Activated T-helper 1 cell treated with Interleukin-2 at 50 U/mL for 16 hours (primary cell): ENCODE results near the gene FKBP8.
"Not testable (repeated sequence)": the region's sequence is repeated elsewhere in the genome, so short reads cannot be mapped to it uniquely, and the experiment has no call there.

Experiments
- DNase-seq: peaks from one replicate; pipeline ENCODE4 v3.0.0-alpha.2; 2020; ENCODE audit warnings: low read depth

The FKBP8 gene

GRCh38 chr19:18558604-18559003 lies 15.2 kb upstream of the FKBP8 start:
- no peak for DNase-seq

DNA sequence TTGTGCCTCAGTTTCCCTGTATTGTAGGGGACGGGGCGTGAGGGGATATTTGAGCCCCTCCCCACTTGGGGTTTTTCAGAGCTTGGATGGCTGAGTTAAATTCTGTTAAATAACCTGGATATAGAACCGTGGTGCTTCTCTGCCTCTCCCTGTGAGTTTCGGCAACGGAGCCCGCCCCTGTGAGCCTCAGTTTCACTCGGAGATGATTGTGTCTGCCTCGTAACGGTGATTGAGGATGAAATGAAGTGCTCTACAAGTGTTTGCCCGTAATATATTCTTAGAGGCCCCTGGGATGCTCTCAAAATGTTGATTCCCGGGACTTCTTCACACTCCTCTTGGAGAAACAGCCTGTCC lies 14.8 kb upstream of the FKBP8 start:
- no peak for DNase-seq

GRCh38 chr19:18557411-18558201 lies 14.2 kb upstream of the FKBP8 start, which contains the start of gene KXD1:
Gene KXD1 (plus strand): TSS chr19:18557870. CDS start chr19:18562057, 4,187 bp downstream.
- DNase-seq: peak; percentile 97

- no peak for DNase-seq
These were observed 8.3 kb upstream of the FKBP8 start for GRCh38 chr19:18551631-18552030.

DNA sequence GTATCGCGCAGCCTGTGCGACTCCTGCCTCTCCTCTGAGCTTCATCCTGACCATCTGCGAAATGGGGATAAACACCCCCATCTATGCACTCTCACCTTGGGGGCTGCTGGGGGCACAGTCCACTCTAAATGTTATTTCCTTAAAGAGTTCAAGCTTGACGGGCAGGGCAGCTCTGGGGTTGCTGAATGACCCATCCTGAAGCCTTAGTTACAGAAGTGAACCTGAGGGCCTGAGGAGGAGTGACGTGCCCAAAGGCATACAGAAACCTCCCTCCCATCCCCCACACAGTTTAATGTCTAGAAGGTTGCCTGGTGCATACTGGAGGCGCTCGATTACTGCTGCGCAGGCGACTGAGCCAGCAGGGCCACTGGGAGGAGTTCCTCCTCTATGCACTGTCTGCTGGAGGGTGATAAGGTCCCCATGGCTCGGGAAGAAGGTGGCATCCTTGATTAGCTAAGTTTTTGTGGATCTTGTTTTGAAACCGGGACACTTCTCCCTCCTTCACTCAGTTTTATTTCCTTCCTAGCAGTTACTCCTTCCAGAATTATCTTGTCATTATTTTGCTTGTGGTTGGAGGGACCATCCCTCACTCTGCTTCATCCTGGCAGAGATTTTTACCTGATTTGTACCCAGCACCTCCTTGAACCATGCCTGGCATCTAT lies 572 bp upstream of the FKBP8 start:
- DNase-seq: peak; percentile 52

GRCh38 chr19:18541992-18542940 lies 1.1 kb downstream of the FKBP8 start:
- DNase-seq: no peak

DNA sequence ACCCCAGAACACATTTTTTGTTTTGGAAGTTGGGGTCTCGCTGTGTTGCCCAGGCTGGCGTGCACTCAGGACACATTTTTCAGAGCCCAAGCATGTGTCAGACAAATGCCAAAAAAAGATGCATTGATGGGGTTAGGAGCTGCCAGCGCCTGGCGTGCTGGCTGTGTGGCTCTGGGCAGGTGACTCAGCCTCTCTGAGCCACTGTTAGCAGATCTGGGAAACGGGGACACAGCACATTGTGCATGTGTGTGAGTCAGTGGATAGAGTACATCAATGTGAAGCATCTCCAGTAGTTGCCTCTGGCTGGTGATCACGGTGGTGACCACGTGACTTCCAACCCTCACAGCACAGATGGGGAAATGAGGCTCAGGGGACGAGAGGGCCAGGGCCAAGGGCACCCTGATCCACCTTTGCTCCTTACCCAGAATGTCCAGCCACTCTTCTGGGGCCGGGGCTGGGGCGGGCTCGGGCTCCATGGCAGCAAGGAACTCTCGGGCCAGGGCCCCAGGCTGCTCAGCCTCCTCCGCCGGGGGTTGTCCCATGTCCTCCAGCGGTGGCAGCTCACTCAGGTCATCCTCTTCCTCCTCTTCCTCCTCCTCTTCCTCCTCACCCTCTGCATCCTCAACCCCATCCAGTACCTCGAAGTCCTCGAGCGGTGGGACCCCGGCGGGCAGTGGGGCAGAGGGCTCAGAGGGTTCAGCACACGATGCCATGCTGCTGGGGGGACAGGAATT lies 1.9 kb downstream of the FKBP8 start:
- no peak for DNase-seq

GRCh38 chr19:18540200-18540599 lies 3.2 kb downstream of the FKBP8 start:
- DNase-seq: not testable (repeated sequence)

- DNase-seq: no peak
These were observed 4.0 kb downstream of the FKBP8 start for GRCh38 chr19:18539372-18539771.

GRCh38 chr19:18538115-18538514 lies 5.3 kb downstream of the FKBP8 start:
- DNase-seq: no peak

DNA sequence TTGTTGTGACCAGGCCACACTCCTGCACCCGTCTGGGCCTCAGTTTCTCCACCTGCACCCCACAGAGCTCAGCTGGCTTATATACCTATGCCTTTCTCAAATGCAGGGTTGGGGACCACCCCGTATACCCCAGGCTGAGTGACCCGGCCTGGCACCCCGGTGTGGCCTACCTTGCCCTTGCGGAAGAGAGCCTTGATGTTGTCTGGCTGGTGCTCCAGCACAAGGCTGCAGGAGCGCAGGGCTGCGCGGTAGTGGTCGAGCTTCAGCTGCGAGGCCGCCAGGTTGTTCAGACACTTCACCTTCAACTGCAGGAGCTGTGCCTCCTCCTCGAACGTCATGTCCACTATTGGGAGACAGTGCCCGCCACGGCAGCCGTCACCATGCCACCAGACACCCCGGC lies 5.9 kb downstream of the FKBP8 start:
- DNase-seq: no peak

DNA sequence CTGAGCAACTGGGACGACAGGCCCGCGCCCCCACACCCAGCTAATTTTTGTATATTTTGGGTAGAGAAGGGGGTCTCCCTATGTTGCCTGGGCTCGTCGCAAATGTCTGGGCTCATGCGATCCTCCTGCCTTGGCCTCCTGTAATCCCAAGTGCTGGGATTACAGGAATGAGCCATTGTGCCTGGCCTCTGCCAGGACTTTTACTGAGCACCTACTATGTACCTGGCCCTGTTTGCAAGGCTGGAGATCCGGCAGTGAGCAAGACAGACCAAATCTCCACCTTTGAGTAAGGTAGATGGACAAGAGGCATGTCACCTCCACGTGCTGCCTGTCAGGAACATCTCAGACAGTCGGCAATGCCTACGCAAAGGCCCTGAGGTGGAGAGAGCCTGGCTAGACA lies 6.9 kb downstream of the FKBP8 start:
- no peak for DNase-seq

DNA sequence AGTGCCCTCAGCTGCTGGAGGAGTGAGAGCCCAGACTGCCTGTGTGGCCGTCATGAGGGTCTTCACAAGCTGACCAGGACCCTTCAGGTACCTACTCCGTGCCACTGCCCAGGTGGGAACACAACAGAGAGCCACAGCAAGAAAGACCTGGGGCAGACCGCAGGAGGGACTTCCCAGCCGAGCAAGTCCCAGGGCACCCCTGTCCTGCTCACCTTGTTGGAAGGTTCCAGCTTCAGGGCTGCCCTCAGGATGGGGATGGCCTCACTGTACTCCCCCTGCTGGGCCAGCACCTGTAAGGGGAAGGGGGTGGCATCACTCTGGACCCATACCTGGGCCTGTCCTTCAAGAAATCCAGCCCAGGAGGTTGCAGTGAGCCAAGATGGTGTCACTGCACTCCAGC lies 10.3 kb downstream of the FKBP8 start:
- DNase-seq: no peak

DNA sequence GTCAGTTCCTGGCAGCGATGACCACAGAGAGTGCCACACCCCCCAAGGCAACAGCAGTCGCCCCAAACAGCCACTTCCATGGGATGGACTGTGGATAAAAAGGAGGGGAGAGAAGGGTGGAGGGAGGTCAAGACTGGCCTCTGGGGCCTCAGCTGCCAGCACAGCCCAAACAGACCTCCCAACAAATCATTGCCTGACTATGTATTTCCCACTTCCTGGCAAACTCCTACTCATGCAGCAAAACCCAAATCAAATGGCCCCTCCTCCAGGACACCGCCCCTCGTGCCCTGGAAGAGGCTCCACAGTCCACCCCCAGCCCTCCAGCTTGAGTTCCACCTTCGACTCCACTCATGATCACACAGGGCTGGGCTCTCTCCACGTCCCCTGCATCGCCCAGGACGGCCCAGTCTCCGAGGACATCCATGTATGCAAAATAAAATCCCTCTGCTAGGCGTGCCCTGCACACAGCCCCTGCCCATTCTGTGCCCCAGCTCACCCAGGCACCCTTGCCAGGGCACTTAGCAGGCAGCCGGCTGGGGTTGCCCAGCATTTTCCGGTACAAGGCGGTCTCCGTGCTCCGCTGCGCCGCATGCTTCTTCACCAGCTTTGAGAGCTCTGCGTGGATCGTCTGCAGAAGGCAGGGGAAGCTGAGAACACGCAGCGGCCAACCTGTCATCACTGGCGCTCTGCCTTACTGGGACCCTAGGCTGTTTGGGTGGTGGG lies 11.0 kb downstream of the FKBP8 start:
- DNase-seq: no peak

- no peak for DNase-seq
These were observed 11.9 kb downstream of the FKBP8 start for GRCh38 chr19:18531485-18531884.

- no peak for DNase-seq
These were observed 13.6 kb downstream of the FKBP8 start for GRCh38 chr19:18529782-18530181.

DNA sequence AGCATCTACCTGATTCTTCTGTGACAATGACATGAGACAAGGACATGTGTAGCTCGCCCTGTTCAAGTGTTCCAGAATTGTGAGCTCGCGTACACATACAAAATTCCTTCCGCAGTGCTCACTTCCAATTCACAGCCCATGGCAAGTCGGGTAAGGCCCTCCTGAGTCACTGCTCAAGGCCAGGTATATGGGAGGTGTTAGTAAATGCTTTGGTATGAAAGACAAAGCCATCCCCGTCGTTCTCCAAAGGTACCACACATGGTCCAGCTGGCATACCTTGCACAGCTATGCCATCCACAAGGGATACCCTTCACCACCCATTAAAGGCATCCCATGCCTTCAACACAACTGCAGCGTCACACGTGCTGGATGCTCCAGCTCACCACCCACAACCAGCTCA lies 17.1 kb downstream of the FKBP8 start:
- DNase-seq: no peak

GRCh38 chr19:18523841-18524240 lies 19.5 kb downstream of the FKBP8 start:
- no peak for DNase-seq

DNA sequence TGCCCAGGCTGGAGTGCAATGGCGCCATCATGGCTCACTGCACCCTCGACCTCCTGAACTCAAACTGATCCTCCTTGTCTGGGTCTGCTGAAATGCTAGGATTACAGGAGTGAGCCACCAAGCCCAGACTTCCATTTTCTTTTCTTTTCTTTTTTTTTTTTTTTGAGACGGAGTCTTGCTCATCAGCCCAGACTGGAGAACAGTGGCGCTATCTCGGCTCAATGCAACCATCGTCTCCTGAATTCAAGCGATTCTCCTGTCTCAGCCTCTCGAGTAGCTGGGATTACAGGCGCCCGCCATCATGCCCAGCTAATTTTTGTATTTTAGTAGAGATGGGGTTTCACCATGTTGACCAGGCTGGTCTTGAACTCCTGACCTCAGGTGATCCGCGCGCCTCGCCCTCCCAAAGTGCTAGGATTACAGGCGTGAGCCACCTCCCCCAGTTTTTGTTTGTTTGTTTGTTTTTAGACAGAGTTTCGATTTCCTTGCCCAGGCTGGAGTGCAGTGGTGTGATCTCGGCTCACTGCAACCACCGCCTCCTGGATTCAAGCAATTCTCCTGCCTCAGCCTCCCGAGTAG lies 20.4 kb downstream of the FKBP8 start:
- DNase-seq: not testable (repeated sequence)

GRCh38 chr19:18522124-18522861 lies 21.1 kb downstream of the FKBP8 start:
- DNase-seq: peak; percentile 99
